Liver (tissue), 9 donors: ENCODE measurements around the gene LSAMP. TPM values are rescaled to one million over a fixed set of nuclear protein-coding genes. Genes with fewer than 3 reads are reported as not detected.
A peak's percentile ranks its signal among the peaks of the same experiment; 100 is the strongest.

Experiments used
- DNase-seq: peaks from one replicate; pipeline ENCODE4 v3.0.0-alpha.2; 2017; ENCODE audit warnings: low spot score
- H3K27ac ChIP-seq, 2 donors: one replicate each; pipeline ENCODE4 v1.7.0; 2013; ENCODE audit warnings: inconsistent platforms in 2 of 2, low read length in 2 of 2, control low read depth in 1 of 2, low read depth in 1 of 2, mild to moderate bottlenecking in 1 of 2
- H3K27me3 ChIP-seq, 4 donors: one replicate each; pipeline versions ENCODE4 v1.6.1 to v1.7.0; 2013; ENCODE audit warnings: low read length in 3 of 4, inconsistent platforms in 1 of 4, mild to moderate bottlenecking in 1 of 4, moderate library complexity in 1 of 4; ENCODE audit not compliant: control insufficient read depth in 4 of 4, insufficient read depth in 4 of 4
- H3K36me3 ChIP-seq, 4 donors: one replicate each; pipeline versions ENCODE4 v1.6.1 to v1.7.0; 2013; ENCODE audit warnings: low read length in 3 of 4, mild to moderate bottlenecking in 3 of 4, low read depth in 1 of 4, moderate library complexity in 1 of 4; ENCODE audit not compliant: control insufficient read depth in 4 of 4, insufficient read depth in 3 of 4
- H3K4me1 ChIP-seq, 4 donors: one replicate each; pipeline versions ENCODE4 v1.6.1 to v1.7.0; 2013; ENCODE audit warnings: low read length in 3 of 4, mild to moderate bottlenecking in 3 of 4, moderate library complexity in 1 of 4; ENCODE audit not compliant: control insufficient read depth in 4 of 4, insufficient read depth in 4 of 4
- H3K4me3 ChIP-seq, 3 donors: one replicate each; pipeline versions ENCODE4 v1.6.1 to v1.7.0; 2013; ENCODE audit warnings: low read length in 3 of 3, control low read depth in 1 of 3, low read depth in 1 of 3, mild to moderate bottlenecking in 1 of 3
- H3K9ac ChIP-seq, 2 donors: one replicate each; pipeline ENCODE4 v1.7.0; 2013; ENCODE audit warnings: low read length in 2 of 2, mild to moderate bottlenecking in 2 of 2, moderate library complexity in 2 of 2, control low read depth in 1 of 2, low read depth in 1 of 2
- H3K9me3 ChIP-seq, 4 donors: one replicate each; pipeline versions ENCODE4 v1.6.1 to v1.7.0; 2013; ENCODE audit warnings: low read length in 3 of 4; ENCODE audit not compliant: control insufficient read depth in 4 of 4
- CTCF ChIP-seq: fragments of 150-350 bp; IDR thresholded peaks from 2 replicates; pipeline ENCODE4 v1.5.1; 2017; ENCODE audit warnings: improper control_type of control experiment, low read depth, low read length; ENCODE audit not compliant: missing input control
- EGR1 ChIP-seq, 2 donors: IDR thresholded peaks; 2 replicates each; pipeline ENCODE4 v1.6.1; 2016 to 2018; ENCODE audit warnings: antibody characterized with exemption in 2 of 2, low read depth in 2 of 2
- FOXA2 ChIP-seq: IDR thresholded peaks from 2 replicates; pipeline ENCODE4 v1.6.1; 2016; ENCODE audit warnings: antibody characterized with exemption
- GABPA ChIP-seq, 2 donors: IDR thresholded peaks in 1 of 2; conservative IDR thresholded peaks in 1 of 2; 2 replicates each; pipeline ENCODE4 v1.6.1; 2016; ENCODE audit warnings: antibody characterized with exemption in 2 of 2, mild to moderate bottlenecking in 1 of 2, moderate library complexity in 1 of 2
- HNF4A ChIP-seq, 2 donors: conservative IDR thresholded peaks; 2 replicates each; pipeline ENCODE4 v1.6.1; 2016; ENCODE audit warnings: antibody characterized with exemption in 2 of 2, mild to moderate bottlenecking in 2 of 2
- HNF4G ChIP-seq: IDR thresholded peaks from 2 replicates; pipeline ENCODE4 v1.6.1; 2016; ENCODE audit warnings: antibody characterized with exemption
- NR2F2 ChIP-seq: IDR thresholded peaks from 2 replicates; pipeline ENCODE4 v1.6.1; 2016; ENCODE audit warnings: antibody characterized with exemption
- RAD21 ChIP-seq, 2 donors: IDR thresholded peaks; 2 replicates each; pipeline ENCODE4 v1.6.1; 2016; ENCODE audit warnings: antibody characterized with exemption in 2 of 2, mild to moderate bottlenecking in 2 of 2
- REST ChIP-seq: IDR thresholded peaks from 2 replicates; pipeline ENCODE4 v1.6.1; 2016; ENCODE audit warnings: antibody characterized with exemption, mild to moderate bottlenecking
- RXRA ChIP-seq, 2 donors: IDR thresholded peaks; 2 replicates each; pipeline ENCODE4 v1.6.1; 2017 to 2018; ENCODE audit warnings: antibody characterized with exemption in 2 of 2, mild to moderate bottlenecking in 1 of 2
- SP1 ChIP-seq: IDR thresholded peaks from 2 replicates; pipeline ENCODE4 v1.6.1; 2018; ENCODE audit warnings: antibody characterized with exemption, mild to moderate bottlenecking
- TAF1 ChIP-seq: conservative IDR thresholded peaks from 2 replicates; pipeline ENCODE4 v1.6.1; 2016; ENCODE audit warnings: antibody characterized with exemption, mild to moderate bottlenecking
- YY1 ChIP-seq: IDR thresholded peaks from 2 replicates; pipeline ENCODE4 v1.6.1; 2016; ENCODE audit warnings: antibody characterized with exemption, mild to moderate bottlenecking
- WGBS: extraction: QIAGEN DNeasy Blood & Tissue Kit; methylation state at CpG from one replicate; pipeline ENCODE4 v1.1.7; 2013; 5-methylcytosine and 5-hydroxymethylcytosine counted together
- polyA plus RNA-seq, 2 donors: library from polyadenylated mRNA; stranded (reverse) in 1 of 2; unstranded in 1 of 2; fragments of 200-250 nt in 1 of 2; fragments of >200 nt in 1 of 2; fragmentation: Nextera tagmentation in 1 of 2; extraction: Ambion mirVana in 1 of 2; gene quantifications; one replicate each; pipeline versions ENCODE4 v1.2.1 to v1.2.3, GENCODE V29; 2013 to 2015
- total RNA-seq, 2 donors: library from RNA; depleted of rRNA; stranded (reverse); fragments of >200 nt; gene quantifications; one replicate each; pipeline ENCODE4 v1.2.3, GENCODE V29; 2014
- TF ChIP-seq, protein P1 (sequence below): IDR thresholded peaks from 2 replicates; pipeline ENCODE4 v1.6.1; 2016; ENCODE audit warnings: antibody characterized with exemption
- TF ChIP-seq, protein P2 (sequence below): IDR thresholded peaks from 2 replicates; pipeline ENCODE4 v1.6.1; 2016; ENCODE audit warnings: antibody characterized with exemption
- TF ChIP-seq, protein P3 (sequence below): IDR thresholded peaks from 2 replicates; pipeline ENCODE4 v1.6.1; 2016; ENCODE audit warnings: antibody characterized with exemption
- donor health status: healthy.
- donor health status: healthy.
- donor health status: healthy.
- donor health status: healthy.
- donor health status: healthy.

Gene LSAMP
- total and polyA plus RNA-seq, 4 donors = 0.01 to 0.17 (median 0.06) TPM

GRCh38 chr3:115819785-115820384 is 625.4 kb downstream of the LSAMP start (continued):
- no peak for TF ChIP-seq REST
- TF ChIP-seq EGR1 (IDR thresholded peaks at IDR 0.05; ENCODE audit: low read depth in 2 of 2) = no peak
- TF ChIP-seq, protein P1, sequence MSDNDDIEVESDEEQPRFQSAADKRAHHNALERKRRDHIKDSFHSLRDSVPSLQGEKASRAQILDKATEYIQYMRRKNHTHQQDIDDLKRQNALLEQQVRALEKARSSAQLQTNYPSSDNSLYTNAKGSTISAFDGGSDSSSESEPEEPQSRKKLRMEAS = peak; percentile 42

DNA sequence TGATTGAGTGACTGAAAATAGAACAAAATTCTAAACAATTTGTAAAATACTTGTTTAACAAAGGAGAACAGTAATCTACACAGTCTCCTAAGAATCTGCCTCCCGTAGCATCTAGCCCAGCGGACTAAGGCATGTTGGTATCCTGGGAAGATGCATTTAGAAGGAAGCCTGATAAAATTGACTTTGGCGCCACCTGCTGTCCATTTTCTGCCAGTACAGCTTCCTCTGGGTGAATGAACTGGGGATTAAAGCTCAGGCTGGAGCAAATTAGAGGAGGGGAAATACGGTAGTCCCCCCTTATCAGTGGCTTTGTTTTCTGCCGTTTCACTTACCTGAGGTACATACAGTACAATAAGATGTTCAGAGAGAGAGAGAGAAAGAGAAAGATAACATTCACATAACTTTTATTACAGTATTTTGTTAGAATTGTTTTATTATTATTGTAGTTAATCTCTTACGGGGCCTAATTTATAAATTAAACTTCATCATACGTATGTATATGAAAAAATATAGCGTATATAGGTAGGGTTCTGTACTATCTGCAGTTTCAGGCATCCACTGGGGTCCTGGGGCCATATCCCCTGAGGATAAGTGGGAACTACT is 630.4 kb downstream of the LSAMP start:
- 17% methylated on average over 8 of the region's 8 CpGs for WGBS
- peak; percentile 80 for DNase-seq

GRCh38 chr3:115814006-115814405 is 631.3 kb downstream of the LSAMP start:
- H3K9ac ChIP-seq = no peak overlapping the region
- H3K27me3 ChIP-seq = no peaks in the 10 kb centered on the region
- TF ChIP-seq, protein P2, sequence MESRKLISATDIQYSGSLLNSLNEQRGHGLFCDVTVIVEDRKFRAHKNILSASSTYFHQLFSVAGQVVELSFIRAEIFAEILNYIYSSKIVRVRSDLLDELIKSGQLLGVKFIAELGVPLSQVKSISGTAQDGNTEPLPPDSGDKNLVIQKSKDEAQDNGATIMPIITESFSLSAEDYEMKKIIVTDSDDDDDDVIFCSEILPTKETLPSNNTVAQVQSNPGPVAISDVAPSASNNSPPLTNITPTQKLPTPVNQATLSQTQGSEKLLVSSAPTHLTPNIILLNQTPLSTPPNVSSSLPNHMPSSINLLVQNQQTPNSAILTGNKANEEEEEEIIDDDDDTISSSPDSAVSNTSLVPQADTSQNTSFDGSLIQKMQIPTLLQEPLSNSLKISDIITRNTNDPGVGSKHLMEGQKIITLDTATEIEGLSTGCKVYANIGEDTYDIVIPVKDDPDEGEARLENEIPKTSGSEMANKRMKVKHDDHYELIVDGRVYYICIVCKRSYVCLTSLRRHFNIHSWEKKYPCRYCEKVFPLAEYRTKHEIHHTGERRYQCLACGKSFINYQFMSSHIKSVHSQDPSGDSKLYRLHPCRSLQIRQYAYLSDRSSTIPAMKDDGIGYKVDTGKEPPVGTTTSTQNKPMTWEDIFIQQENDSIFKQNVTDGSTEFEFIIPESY = no peak
- TF ChIP-seq HNF4G = no peak
- no peak for TF ChIP-seq RAD21 (IDR thresholded peaks at IDR 0.05)
- TF ChIP-seq, protein P3, sequence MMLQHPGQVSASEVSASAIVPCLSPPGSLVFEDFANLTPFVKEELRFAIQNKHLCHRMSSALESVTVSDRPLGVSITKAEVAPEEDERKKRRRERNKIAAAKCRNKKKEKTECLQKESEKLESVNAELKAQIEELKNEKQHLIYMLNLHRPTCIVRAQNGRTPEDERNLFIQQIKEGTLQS = no peak
- TF ChIP-seq NR2F2 = no peak
- no peak for TF ChIP-seq YY1
- no peak for TF ChIP-seq TAF1
- TF ChIP-seq FOXA2 = no peak
- no peak for TF ChIP-seq HNF4A (conservative IDR thresholded peaks at IDR 0.05)
- no peak for TF ChIP-seq SP1
- no peaks in the 10 kb centered on the region for H3K36me3 ChIP-seq
- H3K27ac ChIP-seq = no peak overlapping the region
- no peak for DNase-seq
- peaks cover 0 to 3% (median 0%) of the 10 kb centered on the region in 4 donors for H3K4me1 ChIP-seq
- no peaks in the 10 kb centered on the region for H3K9me3 ChIP-seq
- H3K4me3 ChIP-seq = no peak overlapping the region

More for the DNA sequence above, 630.4 kb downstream of the LSAMP start:
- Histone ChIP-seq H3K9me3 (no peaks in the 10 kb centered on the region), H3K4me1 (peaks cover 0 to 3% (median 0%) of the 10 kb centered on the region in 4 donors), H3K27ac (no peak overlapping the region), H3K4me3 (no peak overlapping the region), H3K27me3 (no peaks in the 10 kb centered on the region), H3K36me3 (no peaks in the 10 kb centered on the region), H3K9ac (no peak overlapping the region)
- TF ChIP-seq RXRA (IDR thresholded peaks at IDR 0.05) = peak; percentile 21 to 53
- no peak for TF ChIP-seq GABPA (IDR thresholded peaks at IDR 0.05 in 1 of 2, conservative IDR thresholded peaks at IDR 0.05 in 1 of 2)
- peak; percentile 90 to 92 for TF ChIP-seq RAD21 (IDR thresholded peaks at IDR 0.05)
- peak; percentile 98 for TF ChIP-seq CTCF
